Astrocyte (in vitro differentiated cells and primary cell): ENCODE measurements around the gene FGF19. TPM values are rescaled to one million over a fixed set of nuclear protein-coding genes. Genes with fewer than 3 reads are reported as not detected.

Source experiments
- DNase-seq: peaks from one replicate; pipeline ENCODE4 v3.0.0-alpha.2; 2010; ENCODE audit warnings: low read depth
- FAIRE-seq: peaks from 2 replicates; lab custom pipeline; 2011; peaks lifted over from hg19 to GRCh38; lab: Jason Lieb, UNC
- H2AFZ ChIP-seq: 2 replicates; pipeline ENCODE4 v1.6.0; 2012; ENCODE audit warnings: low read depth, low read length, inconsistent platforms
- H3K27ac ChIP-seq: 2 replicates; pipeline ENCODE4 v1.5.1; 2011; ENCODE audit warnings: low read depth, low read length, inconsistent platforms
- H3K27me3 ChIP-seq: 2 replicates; pipeline ENCODE4 v1.6.0; 2011; ENCODE audit warnings: low read length, inconsistent platforms; ENCODE audit not compliant: insufficient read depth
- H3K36me3 ChIP-seq: 2 replicates; pipeline ENCODE4 v1.5.1; 2011; ENCODE audit warnings: low read length, inconsistent platforms; ENCODE audit not compliant: insufficient read depth
- H3K4me1 ChIP-seq: 2 replicates; pipeline ENCODE4 v1.5.1; 2011; ENCODE audit warnings: low read length, inconsistent platforms; ENCODE audit not compliant: insufficient read depth
- H3K4me2 ChIP-seq: 2 replicates; pipeline ENCODE4 v1.6.0; 2012; ENCODE audit warnings: low read length, inconsistent platforms
- H3K4me3 ChIP-seq: 2 replicates; pipeline ENCODE4 v1.5.1; 2011; ENCODE audit warnings: low read depth, mild to moderate bottlenecking, low read length, inconsistent platforms; ENCODE audit not compliant: insufficient read depth
- H3K79me2 ChIP-seq: 2 replicates; pipeline ENCODE4 v1.6.0; 2012; ENCODE audit warnings: mild to moderate bottlenecking, low read length, inconsistent platforms; ENCODE audit not compliant: insufficient read depth
- H3K9ac ChIP-seq: 2 replicates; pipeline ENCODE4 v1.6.0; 2012; ENCODE audit warnings: mild to moderate bottlenecking, low read length, inconsistent platforms
- H3K9me3 ChIP-seq: 2 replicates; pipeline ENCODE4 v1.5.1; 2012; ENCODE audit warnings: low read depth, mild to moderate bottlenecking, low read length, inconsistent platforms; ENCODE audit not compliant: insufficient read depth
- H4K20me1 ChIP-seq: 2 replicates; pipeline ENCODE4 v1.6.0; 2012; ENCODE audit warnings: low read length, inconsistent platforms; ENCODE audit not compliant: insufficient read depth
- H3K27ac Mint-ChIP-seq: one replicate; pipeline ENCODE4 v1.8.0; 2021; ENCODE audit warnings: mild to moderate bottlenecking, mixed read lengths; ENCODE audit not compliant: unreplicated experiment
- H3K27me3 Mint-ChIP-seq: one replicate; pipeline ENCODE4 v1.8.0; 2021; ENCODE audit warnings: low read depth, mixed read lengths; ENCODE audit not compliant: unreplicated experiment
- H3K36me3 Mint-ChIP-seq: one replicate; pipeline ENCODE4 v1.8.0; 2021; ENCODE audit warnings: low read depth, mixed read lengths; ENCODE audit not compliant: unreplicated experiment
- H3K4me1 Mint-ChIP-seq: one replicate; pipeline ENCODE4 v1.8.0; 2021; ENCODE audit warnings: low read depth, mixed read lengths; ENCODE audit not compliant: unreplicated experiment
- H3K4me3 Mint-ChIP-seq: one replicate; pipeline ENCODE4 v1.8.0; 2021; ENCODE audit warnings: mild to moderate bottlenecking, moderate library complexity, mixed read lengths; ENCODE audit not compliant: unreplicated experiment
- H3K9me3 Mint-ChIP-seq: one replicate; pipeline ENCODE4 v1.8.0; 2021; ENCODE audit warnings: mild to moderate bottlenecking, mixed read lengths; ENCODE audit not compliant: unreplicated experiment
- CTCF ChIP-seq: IDR thresholded peaks from 2 replicates; pipeline ENCODE4 v1.5.1; 2011; ENCODE audit warnings: low read depth, mild to moderate bottlenecking, inconsistent platforms, low read length, moderate library complexity; ENCODE audit not compliant: insufficient read depth
- EZH2 ChIP-seq: IDR thresholded peaks from 2 replicates; pipeline ENCODE4 v1.6.1; 2012; ENCODE audit warnings: mild to moderate bottlenecking, low read length, inconsistent platforms; ENCODE audit not compliant: insufficient read depth
- total RNA-seq: library from RNA; stranded (reverse); gene quantifications from 2 replicates; pipeline ENCODE4 v1.2.1, GENCODE V29; 2021

The FGF19 gene
- total RNA-seq, 1 donor from 2014 or later: not detected

GRCh38 chr11:69686856-69687255 lies 17.0 kb downstream of the FGF19 start:
- Mint-ChIP-seq H3K36me3 (no peaks in the 10 kb centered on the region), H3K4me1 (peaks cover 7% of the 10 kb centered on the region), H3K27ac (no peak overlapping the region), H3K4me3 (no peak overlapping the region), H3K9me3 (no peaks in the 10 kb centered on the region), H3K27me3 (peaks cover 4% of the 10 kb centered on the region)
- Histone ChIP-seq H3K79me2 (no peaks in the 10 kb centered on the region), H3K4me1 (no peaks in the 10 kb centered on the region), H3K36me3 (no peaks in the 10 kb centered on the region), H3K4me3 (no peak overlapping the region), H3K4me2 (no peak overlapping the region), H3K9ac (no peak overlapping the region), H3K27ac (no peak overlapping the region), H3K9me3 (no peaks in the 10 kb centered on the region), H2AFZ (no peak overlapping the region), H4K20me1 (no peaks in the 10 kb centered on the region), H3K27me3 (no peaks in the 10 kb centered on the region)
- FAIRE-seq: no peak
- TF ChIP-seq CTCF (no peak), EZH2 (no peak)
- no peak for DNase-seq

DNA sequence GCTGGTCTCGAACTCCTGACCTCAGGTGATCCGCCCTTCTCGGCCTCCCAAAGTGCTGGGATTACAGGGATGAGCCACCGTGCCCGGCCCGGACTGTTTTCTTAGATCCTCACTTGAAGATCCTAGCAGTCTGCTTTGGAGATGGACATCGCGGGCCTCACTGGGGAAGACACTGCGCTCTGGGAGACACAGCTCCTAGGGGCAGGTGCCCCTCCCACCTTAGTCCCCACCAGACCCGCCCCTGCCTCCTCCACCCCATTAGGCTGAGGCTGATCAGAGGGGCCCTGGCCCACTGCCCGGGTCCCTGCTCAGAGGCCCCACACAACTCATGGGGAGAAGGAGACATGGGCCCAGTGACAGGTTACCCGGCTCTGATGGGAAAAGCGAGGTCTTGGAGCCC lies 17.4 kb downstream of the FGF19 start:
- Histone ChIP-seq H3K79me2 (no peaks in the 10 kb centered on the region), H4K20me1 (no peaks in the 10 kb centered on the region), H3K9ac (no peak overlapping the region), H3K27me3 (no peaks in the 10 kb centered on the region), H3K27ac (no peak overlapping the region), H2AFZ (no peak overlapping the region), H3K9me3 (no peaks in the 10 kb centered on the region), H3K4me1 (no peaks in the 10 kb centered on the region), H3K4me2 (no peak overlapping the region), H3K4me3 (no peak overlapping the region), H3K36me3 (no peaks in the 10 kb centered on the region)
- Mint-ChIP-seq H3K27ac (no peak overlapping the region), H3K36me3 (no peaks in the 10 kb centered on the region), H3K27me3 (peaks cover 3% of the 10 kb centered on the region), H3K4me3 (no peak overlapping the region), H3K9me3 (no peaks in the 10 kb centered on the region), H3K4me1 (peaks cover 7% of the 10 kb centered on the region)
- TF ChIP-seq CTCF (no peak), EZH2 (no peak)
- FAIRE-seq: no peak
- no peak for DNase-seq

GRCh38 chr11:69685348-69685747 lies 18.5 kb downstream of the FGF19 start:
- Histone ChIP-seq H2AFZ (no peak overlapping the region), H3K27ac (no peak overlapping the region), H3K79me2 (no peaks in the 10 kb centered on the region), H4K20me1 (no peaks in the 10 kb centered on the region), H3K9me3 (no peaks in the 10 kb centered on the region), H3K36me3 (no peaks in the 10 kb centered on the region), H3K4me2 (peak overlapping the region; percentile 59), H3K27me3 (no peaks in the 10 kb centered on the region), H3K9ac (no peak overlapping the region), H3K4me3 (no peak overlapping the region), H3K4me1 (no peaks in the 10 kb centered on the region)
- no peak for FAIRE-seq
- H3K4me1 Mint-ChIP-seq: peaks cover 7% of the 10 kb centered on the region
- no peak overlapping the region for H3K27ac Mint-ChIP-seq
- no peak for TF ChIP-seq EZH2
- no peak for TF ChIP-seq CTCF
- H3K27me3 Mint-ChIP-seq: peaks cover 2% of the 10 kb centered on the region
- H3K4me3 Mint-ChIP-seq: no peak overlapping the region
- DNase-seq: no peak
- no peaks in the 10 kb centered on the region for H3K36me3 Mint-ChIP-seq
- peaks cover 1% of the 10 kb centered on the region for H3K9me3 Mint-ChIP-seq
